Glomerular endothelial cell (primary cell): Measurements from ENCODE around the gene IGF2R. TPM values are rescaled to one million over a fixed set of nuclear protein-coding genes. Genes with fewer than 3 reads are reported as not detected.

Experiments
- DNase-seq: peaks from one replicate; pipeline ENCODE4 v3.0.0-alpha.2; 2011; ENCODE audit warnings: low read depth, low spot score; ENCODE audit errors: extremely low read depth
- total RNA-seq: library from RNA; depleted of rRNA; stranded (reverse); fragments of >200 nt; gene quantifications from 2 replicates; pipeline ENCODE4 v1.2.3, GENCODE V29; 2015

Gene IGF2R
- total RNA-seq, 1 donor from 2014 or later: 191 TPM

- DNase-seq: no peak
These were observed 73.3 kb downstream of the IGF2R start for GRCh38 chr6:160042014-160042773.

GRCh38 chr6:160042788-160043301, 74.0 kb downstream of the IGF2R start:
- no peak for DNase-seq

DNA sequence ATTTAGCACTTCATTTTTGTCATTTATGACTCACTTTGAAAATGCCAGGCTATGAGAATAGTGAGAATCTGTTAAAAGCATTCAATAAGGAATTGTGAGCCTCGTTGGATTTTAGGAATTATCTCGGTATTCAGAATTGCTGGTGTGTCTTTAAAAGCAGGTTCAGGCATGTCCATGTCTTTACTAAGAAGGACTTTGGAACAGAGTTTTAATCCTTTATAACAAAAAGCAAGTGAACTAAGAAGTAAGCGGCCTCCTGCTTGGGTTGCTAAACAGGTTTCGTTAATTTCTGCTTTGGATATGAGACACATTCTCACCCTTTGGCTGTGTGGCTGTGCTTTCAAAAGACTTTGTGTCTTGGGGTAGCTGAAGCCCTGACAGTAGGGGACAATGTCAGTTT, 74.9 kb downstream of the IGF2R start:
- DNase-seq: no peak

DNA sequence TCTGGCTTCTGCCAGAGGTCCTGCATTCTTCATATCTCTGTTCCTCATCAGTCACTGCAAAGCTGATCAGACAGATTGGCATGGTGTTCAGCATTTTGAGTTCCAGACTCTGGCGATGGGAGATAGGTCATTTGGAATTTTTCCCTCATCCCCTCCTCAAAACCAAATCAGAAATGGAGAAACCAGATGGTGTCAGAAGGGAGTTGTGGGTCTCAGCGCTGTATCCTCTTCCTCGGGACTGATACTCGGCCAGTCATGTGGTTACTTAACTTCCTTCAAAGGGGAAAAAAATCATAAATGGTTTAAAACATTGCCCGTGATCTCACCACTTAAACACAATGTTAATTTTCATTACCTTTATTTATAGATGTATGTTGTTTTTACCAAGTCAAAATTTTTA, 75.8 kb downstream of the IGF2R start:
- DNase-seq: no peak

- no peak for DNase-seq
These were observed 79.6 kb downstream of the IGF2R start for GRCh38 chr6:160048471-160048870.

DNA sequence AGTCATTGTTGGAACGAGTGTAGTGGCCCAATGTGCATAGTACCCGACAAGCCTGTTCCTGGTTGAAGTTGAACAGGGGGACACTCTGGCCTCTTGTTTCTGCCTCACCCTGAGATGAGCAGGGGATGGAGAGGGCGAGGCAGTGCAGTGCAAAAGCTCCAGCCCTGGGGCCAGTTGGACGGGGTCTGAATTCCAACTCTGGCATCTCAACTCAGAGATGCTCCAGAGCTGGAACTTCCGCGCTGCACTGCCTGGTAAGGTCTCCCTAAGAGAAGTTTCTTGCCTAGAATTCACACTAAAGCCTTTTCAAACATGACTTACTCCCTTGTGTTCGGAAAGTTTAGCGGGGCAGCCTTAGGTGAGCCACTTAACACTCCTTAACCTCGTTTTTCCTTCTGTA, 80.5 kb downstream of the IGF2R start:
- DNase-seq: no peak

DNA sequence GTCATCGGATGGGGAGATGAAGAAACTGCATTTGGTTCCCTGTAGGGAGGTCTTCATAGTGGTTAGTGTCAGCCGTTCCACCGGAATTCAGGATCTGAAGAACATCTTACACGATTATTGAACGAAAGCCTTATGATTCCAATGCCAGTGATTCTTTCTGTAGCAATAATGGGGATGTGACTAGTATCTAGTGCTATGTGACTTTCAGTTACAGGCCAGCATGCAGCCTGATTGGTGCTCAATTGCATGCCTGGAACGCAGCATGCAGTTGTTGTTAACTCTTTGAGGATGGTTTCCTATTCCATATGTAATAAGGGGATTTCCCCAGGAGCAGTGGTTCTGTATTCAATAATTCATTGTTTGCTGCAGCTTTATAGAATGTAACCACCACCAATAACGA, 81.1 kb downstream of the IGF2R start:
- no peak for DNase-seq

- no peak for DNase-seq
These were observed 82.5 kb downstream of the IGF2R start for GRCh38 chr6:160051390-160051789.

- no peak for DNase-seq
These were observed 85.4 kb downstream of the IGF2R start for GRCh38 chr6:160054271-160054670.

DNA sequence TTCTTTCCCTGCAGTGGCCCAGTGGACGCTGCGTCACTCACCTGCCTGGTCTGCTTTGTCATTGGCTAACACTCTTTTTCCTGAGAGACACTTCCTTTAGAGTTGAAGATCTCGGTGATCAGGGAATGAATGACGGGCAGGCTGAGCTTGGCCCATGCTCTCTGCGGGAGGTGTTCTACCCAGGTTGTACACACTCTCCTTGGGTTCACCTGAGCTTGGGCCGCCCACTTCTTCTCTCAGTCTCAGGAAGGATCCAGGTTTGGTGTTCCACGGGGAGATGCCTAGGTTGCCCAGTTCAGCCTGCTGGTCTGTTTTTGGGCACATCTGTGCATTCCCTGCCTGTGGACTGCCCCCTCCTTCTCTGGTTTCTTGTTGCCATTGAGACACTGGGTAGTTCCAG, 86.0 kb downstream of the IGF2R start:
- no peak for DNase-seq

- no peak for DNase-seq
These were observed 86.5 kb downstream of the IGF2R start for GRCh38 chr6:160055378-160055777.

DNA sequence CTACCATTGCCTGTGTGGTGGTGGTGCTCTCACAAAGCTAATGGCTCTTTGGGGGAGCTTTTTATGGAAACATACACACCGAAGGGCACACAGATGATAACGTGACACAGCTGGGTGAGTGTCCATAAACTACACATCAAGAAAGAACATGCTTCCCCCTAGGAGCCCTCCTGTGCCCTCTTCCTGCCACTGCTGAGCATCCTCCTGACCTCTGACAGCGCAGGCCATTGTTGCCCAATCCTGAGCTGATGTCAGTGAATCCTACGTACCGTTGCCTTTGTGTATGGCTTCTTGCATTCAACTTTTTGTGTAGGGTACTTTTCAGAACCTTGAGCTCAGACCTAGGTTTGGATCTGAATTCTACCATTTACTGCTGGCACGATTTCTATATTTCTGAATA, 86.9 kb downstream of the IGF2R start:
- no peak for DNase-seq

DNA sequence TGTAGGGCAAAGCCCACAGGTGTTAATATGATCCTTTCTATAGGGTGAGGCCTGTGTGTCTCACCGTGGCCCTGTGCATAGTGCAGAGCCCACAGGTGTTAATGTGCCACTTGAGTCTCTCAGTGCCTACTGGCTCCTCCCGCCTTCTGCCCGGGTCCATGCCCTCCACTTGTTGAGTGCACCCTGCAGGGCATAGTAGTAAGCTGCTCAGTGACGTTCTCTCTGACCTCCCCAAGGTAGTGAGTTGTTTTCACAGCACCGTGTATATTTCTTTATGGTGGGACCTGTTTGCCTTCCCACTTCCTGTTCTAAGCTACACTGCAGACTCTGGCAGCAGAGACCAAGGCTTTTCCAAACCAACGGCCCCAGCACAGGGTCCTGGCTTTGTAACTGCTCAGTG, 88.2 kb downstream of the IGF2R start:
- DNase-seq: no peak

- no peak for DNase-seq
These were observed 89.8 kb downstream of the IGF2R start for GRCh38 chr6:160058603-160059215.

DNA sequence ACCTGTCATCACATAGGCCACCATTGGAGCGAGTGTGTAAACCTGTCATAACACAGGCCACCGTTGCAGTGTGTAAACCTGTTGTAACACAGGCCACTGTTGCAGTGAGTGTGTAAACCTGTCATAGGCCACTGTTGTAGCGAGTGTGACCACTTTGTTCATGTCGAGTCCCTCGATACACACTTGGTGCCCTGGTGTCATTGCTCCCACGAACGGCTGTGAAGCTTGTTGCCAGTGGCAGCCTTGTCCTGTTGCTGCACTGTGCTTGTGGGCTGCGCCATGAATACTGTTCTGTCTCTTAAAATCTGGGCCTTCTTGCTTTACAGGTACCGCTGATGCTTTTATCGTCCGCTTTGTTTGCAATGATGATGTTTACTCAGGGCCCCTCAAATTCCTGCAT, 91.3 kb downstream of the IGF2R start:
- no peak for DNase-seq

DNA sequence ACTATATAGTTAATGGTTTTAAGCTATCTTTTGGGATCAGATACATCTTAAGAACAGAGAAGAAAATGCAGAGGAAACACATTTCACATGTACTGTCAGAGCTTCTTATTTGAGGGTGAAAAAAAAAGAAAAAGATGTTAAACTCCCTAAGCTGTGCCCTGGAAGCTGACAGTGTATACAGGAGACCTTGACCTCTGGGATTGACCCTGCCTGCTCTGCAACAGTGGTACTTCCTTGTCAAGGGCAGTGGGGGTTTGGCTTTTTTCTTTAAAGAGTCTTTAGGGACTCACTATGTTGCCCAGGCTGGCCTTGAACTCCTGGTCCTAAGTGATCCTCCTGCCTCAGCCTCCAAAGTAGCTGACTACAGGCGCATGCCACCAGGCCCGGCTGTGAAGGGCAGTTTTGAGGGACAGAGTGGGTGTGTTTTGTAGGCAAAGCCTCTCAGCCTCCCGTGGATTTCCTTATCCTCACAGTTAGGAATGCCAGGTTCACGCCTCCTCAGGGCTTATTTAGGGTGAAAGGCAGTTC, 92.1 kb downstream of the IGF2R start:
- DNase-seq: no peak

DNA sequence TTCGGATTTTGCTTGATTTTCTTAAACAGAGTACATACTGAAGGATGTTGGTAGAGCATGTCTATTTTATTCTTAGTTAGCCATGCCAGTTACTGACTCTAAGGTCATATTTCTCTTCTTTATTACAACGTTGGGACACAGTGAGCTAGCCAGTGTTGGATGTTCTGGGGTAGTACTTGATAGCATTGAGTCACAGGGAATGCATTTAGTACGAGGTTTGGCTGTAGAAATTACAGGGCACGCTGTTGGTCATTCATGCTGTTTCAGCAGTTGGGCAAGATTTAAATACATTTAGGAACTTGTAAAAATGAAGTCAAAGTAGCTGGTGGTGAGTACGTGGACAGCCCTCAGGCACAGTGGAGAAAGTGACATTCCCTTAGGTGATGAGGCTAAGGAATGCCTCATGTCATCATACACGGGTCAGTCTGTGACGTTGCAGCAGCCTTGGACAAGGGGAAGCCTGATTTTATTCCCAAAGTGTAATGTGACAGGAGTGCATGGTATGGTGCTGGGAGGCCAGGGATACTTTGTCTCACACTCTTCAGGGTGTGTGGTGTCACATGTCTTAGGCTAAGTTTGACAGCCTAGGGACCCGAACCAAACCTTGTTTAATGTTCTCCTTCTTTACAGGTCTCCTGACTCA, 95.0 kb downstream of the IGF2R start:
- DNase-seq: no peak

- DNase-seq: no peak
These were observed 96.3 kb downstream of the IGF2R start for GRCh38 chr6:160065200-160065599.

GRCh38 chr6:160067564-160067963, 98.7 kb downstream of the IGF2R start:
- DNase-seq: no peak

DNA sequence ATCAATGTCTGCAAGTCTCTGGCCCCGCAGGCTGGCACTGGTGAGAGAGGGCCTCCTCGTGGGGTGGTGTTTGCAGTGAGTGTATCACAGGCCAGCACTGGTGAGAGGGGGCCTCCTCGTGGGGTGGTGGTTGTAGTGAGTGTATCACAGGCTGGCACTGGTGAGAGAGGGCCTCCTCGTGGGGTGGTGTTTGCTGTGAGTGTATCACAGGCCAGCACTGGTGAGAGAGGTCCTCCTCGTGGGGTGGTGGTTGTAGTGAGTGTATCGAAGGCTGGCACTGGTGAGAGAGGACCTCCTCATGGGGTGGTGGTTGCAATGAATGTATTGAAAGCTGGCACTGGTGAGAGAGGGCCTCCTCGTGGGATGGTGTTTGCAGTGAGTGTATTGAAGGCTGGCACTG, 99.5 kb downstream of the IGF2R start:
- no peak for DNase-seq

DNA sequence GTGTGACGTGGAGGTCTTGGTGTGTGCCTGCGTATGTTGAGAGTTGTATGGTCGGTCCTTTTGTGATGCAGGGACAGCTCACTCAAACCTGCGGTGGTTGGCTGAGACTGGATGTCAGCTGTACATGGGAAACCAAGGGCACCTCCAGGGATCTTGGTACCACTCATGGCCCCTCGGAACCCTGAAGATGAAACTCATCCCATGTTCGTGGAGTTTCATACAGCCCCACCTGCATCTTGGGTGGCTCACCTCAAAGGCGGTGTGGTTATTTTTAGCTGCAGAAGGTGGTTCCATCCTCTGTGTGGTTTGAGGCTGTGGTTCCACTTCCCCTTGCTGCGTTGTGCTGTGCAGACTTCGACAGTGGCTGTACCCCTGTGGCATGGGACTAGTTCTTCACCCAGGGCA, 100.2 kb downstream of the IGF2R start:
- DNase-seq: no peak

DNA sequence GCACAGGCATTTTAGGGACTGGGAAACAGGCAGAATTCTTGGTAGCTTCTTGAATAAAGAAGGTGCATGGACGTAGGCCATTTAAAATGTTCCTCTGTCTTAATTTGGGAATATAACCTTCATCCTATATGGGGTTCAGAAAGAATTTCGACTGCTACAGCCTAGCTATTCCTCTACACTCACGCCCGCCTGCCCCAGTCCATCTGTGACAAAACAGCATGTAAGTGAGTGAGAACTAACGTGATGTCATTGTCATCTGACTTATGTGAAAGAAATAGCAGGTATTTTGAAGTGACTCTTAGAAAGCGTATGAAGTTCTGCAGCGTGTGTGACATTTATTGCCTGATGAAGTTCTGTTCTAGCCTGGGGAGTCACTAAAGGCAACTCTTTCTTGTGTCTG, 100.6 kb downstream of the IGF2R start:
- no peak for DNase-seq
